Hippocampal formation (tissue), 2 donors: ENCODE results near the gene UBL3.

ENCODE experiments used
- DNase-seq, 2 donors: peaks; one replicate each; lab custom pipeline; 2025; lab: John Stamatoyannopoulos, UW

Gene UBL3

GRCh38 chr13:29758531-29759114 is 91.8 kb downstream of the UBL3 start:
- no peak for DNase-seq

DNA sequence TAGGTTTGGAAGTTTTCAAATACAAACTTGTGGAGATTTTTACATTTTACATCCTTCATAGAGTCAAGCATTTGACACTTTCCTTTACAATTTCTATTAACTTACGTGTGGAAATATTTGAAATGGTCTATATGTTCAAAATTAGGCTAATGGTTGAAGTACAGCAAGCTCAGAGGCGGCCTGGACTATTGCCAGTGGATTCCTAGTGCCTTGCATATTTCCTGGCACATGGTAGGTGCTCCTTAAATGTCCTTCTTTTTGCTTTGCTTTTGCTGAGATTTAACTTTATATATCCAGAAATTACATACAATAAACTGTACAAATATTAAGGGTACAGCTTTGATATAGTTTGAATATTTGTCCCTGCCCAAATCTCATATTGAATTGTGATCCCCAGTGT is 93.9 kb downstream of the UBL3 start:
- no peak for DNase-seq

DNA sequence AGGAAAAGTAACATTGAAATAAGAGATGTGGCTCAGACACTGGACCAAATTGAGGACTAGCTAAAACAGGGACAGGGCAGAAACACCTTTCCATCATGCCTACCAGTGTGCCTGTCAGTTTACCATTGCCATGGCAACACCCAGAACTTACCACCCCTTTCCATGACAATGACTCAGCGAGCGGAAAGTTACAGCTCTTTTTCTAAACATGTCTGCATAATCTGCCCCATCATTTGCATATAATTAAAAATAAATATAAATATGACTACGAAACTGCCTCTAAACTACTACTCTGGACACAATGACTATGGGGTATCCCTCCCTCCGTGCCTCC is 96.0 kb downstream of the UBL3 start:
- DNase-seq, result no peak

DNA sequence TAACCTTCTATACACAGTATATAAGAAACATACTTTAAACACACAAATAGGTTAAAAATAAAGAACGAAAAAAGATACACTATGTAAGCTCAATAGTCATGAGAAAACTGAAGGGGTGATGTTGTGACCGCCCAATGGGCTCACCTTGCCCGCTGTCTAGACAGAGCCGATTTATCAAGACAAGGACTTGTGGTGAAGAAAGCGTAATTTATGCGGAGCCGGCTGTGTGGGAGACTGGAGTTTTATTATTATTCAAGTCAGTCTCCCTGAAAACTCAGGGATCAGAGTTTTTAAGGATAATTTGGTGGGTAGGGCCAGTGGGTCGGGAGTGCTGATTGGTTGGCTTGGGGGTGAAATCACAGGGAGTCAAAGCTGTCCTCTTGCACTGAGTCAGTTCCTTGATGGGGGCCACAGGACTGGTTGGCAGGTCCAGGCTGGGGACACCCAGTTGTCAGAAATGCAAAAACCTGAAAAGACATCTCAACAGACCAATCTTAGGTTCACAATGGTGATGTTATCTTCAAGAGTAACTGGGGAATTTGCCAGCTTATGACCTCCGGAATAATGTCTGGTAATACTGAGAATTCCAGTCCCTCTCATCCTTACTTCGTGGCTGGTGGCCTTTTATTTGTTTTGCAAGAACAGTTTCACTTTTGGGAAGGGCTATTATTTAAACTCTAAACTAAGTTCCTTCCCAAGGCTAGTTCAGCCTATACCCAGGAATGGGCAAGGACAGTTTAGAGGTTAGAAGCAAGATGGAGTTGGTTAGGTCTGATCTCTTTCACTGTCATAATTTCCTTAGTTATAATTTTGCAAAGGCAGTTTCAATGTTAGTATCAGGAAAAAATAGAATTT is 96.6 kb downstream of the UBL3 start:
- no peak for DNase-seq

GRCh38 chr13:29752175-29752574 is 98.2 kb downstream of the UBL3 start:
- DNase-seq, result no peak

GRCh38 chr13:29750183-29750530 is 100.3 kb downstream of the UBL3 start:
- no peak for DNase-seq

- no peak for DNase-seq
Measured at GRCh38 chr13:29749401-29750182, 100.8 kb downstream of the UBL3 start.

GRCh38 chr13:29748097-29748496 is 102.3 kb downstream of the UBL3 start:
- no peak for DNase-seq

- DNase-seq, result no peak
Measured at GRCh38 chr13:29746148-29746677, 104.2 kb downstream of the UBL3 start.

DNA sequence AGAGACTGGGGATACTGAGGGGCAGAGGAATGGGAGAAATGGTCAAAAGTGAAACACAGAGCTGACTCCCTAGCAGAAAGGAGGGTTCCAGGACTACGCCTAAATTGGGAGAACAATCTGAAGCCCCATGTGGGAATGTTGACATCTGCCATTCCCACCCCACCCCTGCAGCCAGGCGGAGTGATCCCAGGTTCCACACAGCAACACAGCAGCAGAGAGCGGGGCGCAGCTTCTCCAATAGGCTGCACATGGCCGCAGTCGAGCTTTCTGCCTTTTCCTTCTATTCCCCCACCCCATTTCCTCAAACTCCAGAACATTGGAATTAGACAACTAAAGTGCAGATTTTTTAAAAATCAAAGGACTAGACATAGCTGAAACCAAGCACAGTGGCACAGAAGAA is 104.7 kb downstream of the UBL3 start:
- no peak for DNase-seq

GRCh38 chr13:29743201-29743786 is 107.1 kb downstream of the UBL3 start:
- DNase-seq, result no peak

DNA sequence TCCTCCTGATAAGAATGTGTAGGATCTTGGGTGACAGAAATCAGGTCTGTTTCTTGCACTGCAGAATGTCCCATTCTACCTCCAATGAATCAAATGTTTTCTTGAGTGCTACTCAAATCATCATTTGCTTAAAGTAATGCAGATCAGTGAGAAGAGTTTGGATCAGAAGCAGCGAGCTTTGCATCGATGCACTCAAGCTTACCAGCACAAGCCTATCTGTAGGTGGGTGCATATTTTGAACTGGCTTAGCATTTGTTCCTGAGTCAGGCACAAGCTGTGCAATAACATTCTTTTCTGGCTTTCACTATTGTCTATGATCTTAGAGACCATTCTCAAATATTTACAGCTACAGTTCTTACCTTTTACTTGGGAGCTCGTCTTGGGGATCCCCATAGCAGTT is 109.5 kb downstream of the UBL3 start:
- no peak for DNase-seq

DNA sequence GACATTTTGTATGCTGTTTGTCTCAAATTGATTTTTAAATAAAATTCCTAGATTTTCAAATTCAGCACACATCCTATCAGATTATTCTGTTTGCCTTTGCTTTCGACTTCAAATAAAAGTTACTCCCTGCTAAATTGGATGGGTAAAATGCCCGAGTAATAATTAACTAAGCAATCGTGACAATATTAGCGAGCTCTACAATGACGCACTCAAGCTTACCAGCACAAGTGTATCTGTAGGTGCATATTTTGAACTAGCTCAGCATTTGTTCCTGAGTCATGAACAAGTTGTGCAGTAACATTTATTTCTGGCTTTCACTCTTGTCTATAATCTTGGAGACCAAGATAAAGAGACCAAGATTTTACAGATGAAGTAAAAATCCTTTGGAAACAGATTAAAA is 113.4 kb downstream of the UBL3 start:
- DNase-seq, result no peak

GRCh38 chr13:29733147-29733611 is 117.2 kb downstream of the UBL3 start:
- DNase-seq, result no peak

- no peak for DNase-seq
Measured at GRCh38 chr13:29730253-29730652, 120.2 kb downstream of the UBL3 start.

- DNase-seq, result no peak
Measured at GRCh38 chr13:29722415-29722814, 128.0 kb downstream of the UBL3 start.

- DNase-seq, result no peak
Measured at GRCh38 chr13:29721766-29722165, 128.7 kb downstream of the UBL3 start.

GRCh38 chr13:29718694-29719093 is 131.7 kb downstream of the UBL3 start:
- no peak for DNase-seq

DNA sequence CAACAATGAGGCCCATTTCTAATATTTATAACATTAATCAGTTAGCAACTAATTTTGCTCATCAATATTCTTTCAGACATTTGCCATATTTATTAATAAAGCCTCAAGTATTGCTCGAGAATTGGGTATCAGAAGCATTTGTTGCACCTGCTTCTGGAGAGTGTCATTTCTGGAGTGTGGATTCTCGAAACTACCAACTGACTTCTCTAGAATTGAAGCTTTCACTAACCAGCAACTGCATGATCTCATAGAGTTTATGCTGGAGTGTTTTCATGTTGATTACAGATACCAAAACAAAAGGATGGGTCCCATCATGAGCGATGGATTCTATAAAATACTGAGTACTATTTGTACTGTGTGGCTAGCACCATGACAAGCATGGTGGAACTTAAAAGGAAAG is 133.9 kb downstream of the UBL3 start:
- DNase-seq, result no peak
